HepG2 (cell line): ENCODE measurements around the gene TSPAN13. TPM values are rescaled to one million over a fixed set of nuclear protein-coding genes. Genes with fewer than 3 reads are reported as not detected.
A peak's percentile ranks its signal among the peaks of the same experiment; 100 is the strongest.

ENCODE experiments used
- ATAC-seq: fragments of 200-7000 bp; cut with Tn5 transposase; 3 replicates; pipeline ENCODE4 v1.9.1; 2020; ENCODE audit warnings: mild to moderate bottlenecking, moderate library complexity
- BruUV-seq: library from RNA; stranded (reverse); fragments of 400-500 nt; replicated peaks from 2 replicates; lab custom pipeline; 2021; lab: Mats Ljungman, UMichigan
- CTCF ChIA-PET: fragments of 300-600 bp; formaldehyde crosslinking; extraction: SDS; loops from one replicate; lab custom pipeline; 2021; ENCODE audit warnings: low total read pairs, inconsistent platforms, low intra/inter-chr PET ratio; lab: Yijun Ruan, JAX
- POLR2A ChIA-PET: fragments of 350-600 bp; sonication (Branson Sonifier 250); formaldehyde crosslinking; loops from one replicate; lab custom pipeline; 2020; ENCODE audit warnings: antibody characterized with exemption, inconsistent platforms; lab: Yijun Ruan, JAX
- DNase-seq: peaks from one replicate; pipeline ENCODE4 v3.0.0-alpha.2; 2015; ENCODE audit warnings: low spot score
- FAIRE-seq: peaks from 3 replicates; lab custom pipeline; 2011; peaks lifted over from hg19 to GRCh38; lab: Jason Lieb, UNC
- H2AFZ ChIP-seq: one replicate; pipeline ENCODE4 v1.6.1; 2011; ENCODE audit warnings: low read length, inconsistent platforms
- H3K27ac ChIP-seq: fragments of 300-600 bp; 3 replicates; pipeline ENCODE4 v1.8.0; 2011; ENCODE audit warnings: mixed run types, mild to moderate bottlenecking, mixed read lengths, low read length, inconsistent platforms; ENCODE audit not compliant: insufficient read depth; ENCODE audit errors: extremely low read length
- H3K27me3 ChIP-seq, 2 experiments: fragments of 200-600 bp in 1 of 2; 2 replicates in 1 of 2; 3 replicates in 1 of 2; pipeline versions ENCODE4 v1.6.0 to v1.8.0; 2011; ENCODE audit warnings: low read length in 2 of 2, mild to moderate bottlenecking in 2 of 2, moderate library complexity in 2 of 2, inconsistent platforms in 1 of 2; ENCODE audit not compliant: insufficient read depth in 2 of 2, control insufficient read depth in 1 of 2
- H3K36me3 ChIP-seq, 2 experiments: fragments of 200-600 bp in 1 of 2; replicated peaks in 1 of 2; 2 replicates in 1 of 2; 3 replicates in 1 of 2; pipeline versions ENCODE4 v1.5.1 to v1.8.0; 2011; ENCODE audit warnings: low read length in 2 of 2, inconsistent platforms in 1 of 2; ENCODE audit not compliant: insufficient read depth in 2 of 2, control insufficient read depth in 1 of 2
- H3K4me1 ChIP-seq: 2 replicates; pipeline ENCODE4 v1.5.1; 2012; ENCODE audit warnings: low read length, inconsistent platforms; ENCODE audit not compliant: insufficient read depth
- H3K4me2 ChIP-seq: 2 replicates; pipeline ENCODE4 v1.6.0; 2011; ENCODE audit warnings: low read depth, low read length, inconsistent platforms
- H3K4me3 ChIP-seq, 3 experiments: fragments of 200-600 bp in 1 of 3; sonication (generic), shearing (Covaris generic) in 1 of 3; replicated peaks in 1 of 3; 2 replicates each; pipeline ENCODE4 v1.5.1; 2011 to 2016; ENCODE audit warnings: low read length in 3 of 3, inconsistent platforms in 2 of 3, low read depth in 2 of 3, mild to moderate bottlenecking in 2 of 3, control low read depth in 1 of 3, mixed read lengths in 1 of 3; ENCODE audit not compliant: insufficient read depth in 1 of 3
- H3K79me2 ChIP-seq: one replicate; pipeline ENCODE4 v1.6.1; 2011; ENCODE audit warnings: low read length, inconsistent platforms; ENCODE audit not compliant: insufficient read depth
- H3K9ac ChIP-seq: 2 replicates; pipeline ENCODE4 v1.6.0; 2011; ENCODE audit warnings: mild to moderate bottlenecking, low read depth, low read length, inconsistent platforms; ENCODE audit not compliant: insufficient read depth
- H3K9me3 ChIP-seq: 2 replicates; pipeline ENCODE4 v1.5.1; 2012; ENCODE audit warnings: mild to moderate bottlenecking, low read length
- H4K20me1 ChIP-seq: 2 replicates; pipeline ENCODE4 v1.6.0; 2011; ENCODE audit warnings: inconsistent platforms, mild to moderate bottlenecking, low read length, moderate library complexity; ENCODE audit not compliant: insufficient read depth
- ARNT ChIP-seq: fragments of 450-650 bp; IDR thresholded peaks from 2 replicates; pipeline ENCODE4 v1.6.1; 2017
- ATF7-NPFF ChIP-seq: sonication (generic); formaldehyde crosslinking; IDR thresholded peaks from 2 replicates; pipeline ENCODE4 v1.8.1; 2023; ENCODE audit warnings: mild to moderate bottlenecking, low read depth, missing genetic modification reagents, moderate library complexity
- IKZF5 ChIP-seq: IDR thresholded peaks from 2 replicates; pipeline ENCODE4 v1.6.1; 2018; ENCODE audit warnings: missing genetic modification reagents, mild to moderate bottlenecking, missing compliant biosample characterization
- MAFF ChIP-seq: IDR thresholded peaks from 2 replicates; pipeline ENCODE4 v1.6.1; 2011; ENCODE audit warnings: low read depth, low read length, improper control_type of control experiment
- MAFK ChIP-seq, 2 experiments: IDR thresholded peaks in 1 of 2; conservative IDR thresholded peaks in 1 of 2; 2 replicates each; pipeline ENCODE4 v1.6.1; 2011; ENCODE audit warnings: improper control_type of control experiment in 2 of 2, low read length in 2 of 2
- ZNF10 ChIP-seq: sonication (generic); formaldehyde crosslinking; IDR thresholded peaks from 2 replicates; pipeline ENCODE4 v1.4.0; 2020; ENCODE audit warnings: mild to moderate bottlenecking, low read depth, missing genetic modification reagents, borderline replicate concordance
- ZNF639 ChIP-seq: conservative IDR thresholded peaks from 2 replicates; pipeline ENCODE4 v1.6.1; 2018; ENCODE audit warnings: missing genetic modification reagents
- ZNF768 ChIP-seq: sonication (generic); formaldehyde crosslinking; IDR thresholded peaks from 2 replicates; pipeline ENCODE4 v1.4.0; 2020; ENCODE audit warnings: missing genetic modification reagents
- WGBS: methylation state at CpG from one replicate; pipeline ENCODE4 v1.1.6; 2017; ENCODE audit warnings: low lambda C conversion rate; 5-methylcytosine and 5-hydroxymethylcytosine counted together
- in situ Hi-C: cut with HindIII; loops from 2 replicates; pipeline ENCODE4 v1.10.0; 2017; ENCODE audit warnings: low pct_unique_long_range_greater_than_20kb; ENCODE audit not compliant: extremely low pct_ligation_motif_present
- intact Hi-C: fragments of 100-400 bp; cut with micrococcal nuclease; formaldehyde crosslinking; loops from one replicate; pipeline ENCODE4 v1.10.0; 2022; ENCODE audit not compliant: unreplicated experiment
- polyA plus RNA-seq, 8 experiments: library from polyadenylated mRNA; depleted of rRNA in 3 of 8; stranded (reverse) in 7 of 8; unstranded in 1 of 8; fragments of >200 nt; fragmentation: Illumina TruSeq in 4 of 8; extraction: Trizol in 4 of 8; gene quantifications; 2 replicates each; pipeline versions ENCODE4 v1.2.1 to v1.2.3, GENCODE V29; 2011 to 2016; ENCODE audit warnings: low read depth in 4 of 8, missing spikeins in 1 of 8, mixed read lengths in 1 of 8; ENCODE audit not compliant: insufficient read depth in 1 of 8
- total RNA-seq, 5 experiments: library from RNA; depleted of rRNA; stranded (reverse); fragments of >200 nt; fragmentation: Illumina TruSeq; extraction: Trizol; gene quantifications; 2 replicates each; pipeline ENCODE4 v1.2.3, GENCODE V29; 2016; ENCODE audit warnings: low read depth in 1 of 5

The TSPAN13 gene
- total and polyA plus RNA-seq, 2 of the 13 experiments (the other 11 are each of a cell fraction or from before 2014, with no cell fraction given), result 5.8 to 6.2 TPM

- TF ChIP-seq ATF7-NPFF (no peak), ARNT (no peak), ZNF10 (CRISPR knock-in tag) (no peak)
Measured at GRCh38 chr7:16730937-16731336, 22.6 kb upstream of the TSPAN13 start (continued).

GRCh38 chr7:16732828-16733227 is 20.7 kb upstream of the TSPAN13 start:
- ATAC-seq, result no peak
- no peaks in the 10 kb centered on the region for H3K9me3 ChIP-seq
- no peak for FAIRE-seq
- H3K79me2 ChIP-seq, result no peaks in the 10 kb centered on the region
- no peak overlapping the region for H3K9ac ChIP-seq
- no peaks in the 10 kb centered on the region for H3K27me3 ChIP-seq
- WGBS, result 94% methylated on average over 4 of the region's 4 CpGs
- in situ Hi-C loops (no loop called here), intact Hi-C loops (no loop called here)
- no peaks in the 10 kb centered on the region for H3K4me1 ChIP-seq
- ChIA-PET CTCF (no interaction called here), POLR2A (no interaction called here)
- no peaks in the 10 kb centered on the region for H3K36me3 ChIP-seq
- no peak for TF ChIP-seq ZNF639 (CRISPR knock-in tag)
- peak; percentile 65 for TF ChIP-seq MAFF
- TF ChIP-seq IKZF5 (CRISPR knock-in tag), result no peak
- no peak for TF ChIP-seq ZNF768 (CRISPR knock-in tag)
- peak; percentile 45 to 59 for TF ChIP-seq MAFK (conservative IDR thresholded peaks at IDR 0.05 in 1 of 2, IDR thresholded peaks at IDR 0.05 in 1 of 2; ENCODE audit: low read length in 2 of 2)
- no peaks in the 10 kb centered on the region for H4K20me1 ChIP-seq
- no peak for DNase-seq
- no TSS peak for BruUV-seq
- H2AFZ ChIP-seq, result no peak overlapping the region
- no peak overlapping the region for H3K4me3 ChIP-seq
- H3K4me2 ChIP-seq, result no peak overlapping the region
- H3K27ac ChIP-seq, result no peak overlapping the region
